H1 (cell line): ENCODE results near the gene RPS6KA2. TPM values are rescaled to one million over a fixed set of nuclear protein-coding genes. Genes with fewer than 3 reads are reported as not detected.

ENCODE experiments used
- CTCF ChIA-PET: fragments of 300-600 bp; sonication (Branson Sonifier 250); formaldehyde crosslinking; loops from one replicate; lab custom pipeline; 2021; ENCODE audit not compliant: partially characterized antibody; lab: Charles Lee
- POLR2A ChIA-PET: fragments of 300-600 bp; sonication (Branson Sonifier 250); formaldehyde crosslinking; loops from one replicate; lab custom pipeline; 2021; ENCODE audit warnings: inconsistent platforms; ENCODE audit not compliant: partially characterized antibody; lab: Charles Lee
- DNase-seq, 2 experiments: peaks; one replicate each; pipeline versions ENCODE4 v3.0.0 to v3.0.0-alpha.2; 2010 to 2022; ENCODE audit warnings: low spot score in 2 of 2, low read depth in 1 of 2, mixed read lengths in 1 of 2
- FAIRE-seq: peaks from 2 replicates; lab custom pipeline; 2011; peaks lifted over from hg19 to GRCh38; lab: Jason Lieb, UNC
- H2AFZ ChIP-seq: 2 replicates; pipeline ENCODE4 v1.8.1; 2012; ENCODE audit warnings: low read length, inconsistent platforms
- H2AK5ac ChIP-seq: 2 replicates; pipeline ENCODE4 v1.6.1; 2013; ENCODE audit warnings: low read depth, low read length
- H2BK120ac ChIP-seq: replicated peaks from 2 replicates; pipeline ENCODE3; 2013; ENCODE audit warnings: low read depth, low read length, inconsistent platforms
- H2BK12ac ChIP-seq: 2 replicates; pipeline ENCODE4 v1.6.1; 2013; ENCODE audit warnings: low read depth, low read length
- H2BK15ac ChIP-seq: 2 replicates; pipeline ENCODE4 v1.6.1; 2013; ENCODE audit warnings: low read length
- H2BK20ac ChIP-seq: 2 replicates; pipeline ENCODE4 v1.6.1; 2013; ENCODE audit warnings: low read length
- H2BK5ac ChIP-seq: 2 replicates; pipeline ENCODE4 v1.6.1; 2013; ENCODE audit warnings: low read depth, low read length
- H3K14ac ChIP-seq: 2 replicates; pipeline ENCODE4 v1.6.1; 2013; ENCODE audit warnings: inconsistent platforms; ENCODE audit not compliant: insufficient read length
- H3K18ac ChIP-seq: 2 replicates; pipeline ENCODE4 v1.6.1; 2013; ENCODE audit warnings: low read length; ENCODE audit errors: extremely low read depth
- H3K23ac ChIP-seq: 2 replicates; pipeline ENCODE4 v1.6.1; 2013; ENCODE audit warnings: inconsistent platforms; ENCODE audit not compliant: insufficient read length
- H3K23me2 ChIP-seq: 2 replicates; pipeline ENCODE4 v1.6.1; 2013; ENCODE audit warnings: low read depth, low read length
- H3K27ac ChIP-seq: 2 replicates; pipeline ENCODE4 v1.6.1; 2011; ENCODE audit warnings: low read depth, low read length, inconsistent platforms
- H3K27me3 ChIP-seq, 4 experiments: replicated peaks in 1 of 4; 1 replicate in 1 of 4; 2 replicates in 3 of 4; pipeline versions ENCODE4 v1.6.1 to v1.8.1; 2011 to 2013; ENCODE audit warnings: low read length in 3 of 4, mild to moderate bottlenecking in 3 of 4, inconsistent platforms in 2 of 4, mixed read lengths in 2 of 4, moderate library complexity in 1 of 4; ENCODE audit not compliant: control insufficient read depth in 3 of 4, insufficient read depth in 3 of 4; ENCODE audit errors: extremely low read depth in 1 of 4
- H3K36me3 ChIP-seq, 4 experiments: 2 replicates each; pipeline versions ENCODE4 v1.6.1 to v1.8.1; 2011 to 2013; ENCODE audit warnings: mild to moderate bottlenecking in 4 of 4, low read length in 3 of 4, moderate library complexity in 2 of 4, control low read depth in 1 of 4, inconsistent platforms in 1 of 4; ENCODE audit not compliant: insufficient read depth in 4 of 4, control insufficient read depth in 2 of 4
- H3K4ac ChIP-seq: replicated peaks from 2 replicates; pipeline ENCODE3; 2013; ENCODE audit warnings: low read length, low read depth, mixed read lengths, inconsistent platforms; ENCODE audit not compliant: insufficient read length
- H3K4me1 ChIP-seq, 4 experiments: replicated peaks in 1 of 4; 1 replicate in 1 of 4; 2 replicates in 3 of 4; pipeline versions ENCODE4 v1.6.1 to v1.8.1; 2011 to 2013; ENCODE audit warnings: low read length in 3 of 4, inconsistent platforms in 2 of 4, mixed read lengths in 1 of 4; ENCODE audit not compliant: insufficient read depth in 4 of 4, control insufficient read depth in 3 of 4
- H3K4me2 ChIP-seq, 2 experiments: 2 replicates each; pipeline versions ENCODE4 v1.6.1 to v1.8.1; 2011 to 2013; ENCODE audit warnings: low read depth in 2 of 2, low read length in 2 of 2, control low read depth in 1 of 2, inconsistent platforms in 1 of 2, mild to moderate bottlenecking in 1 of 2; ENCODE audit not compliant: insufficient read depth in 1 of 2
- H3K4me3 ChIP-seq, 4 experiments: fragments of 200-600, 300-600 bp in 1 of 4; sonication (generic), shearing (Covaris generic), sonication (Bioruptor Twin) in 1 of 4; 2 replicates each; pipeline versions ENCODE4 v1.5.1 to v1.8.1; 2011 to 2016; ENCODE audit warnings: low read length in 4 of 4, low read depth in 3 of 4, control low read depth in 2 of 4, inconsistent platforms in 2 of 4, mild to moderate bottlenecking in 2 of 4, mixed read lengths in 1 of 4, moderate library complexity in 1 of 4; ENCODE audit not compliant: insufficient read depth in 2 of 4; ENCODE audit errors: extremely low read depth in 1 of 4
- H3K56ac ChIP-seq: replicated peaks from 2 replicates; pipeline ENCODE3; 2013; ENCODE audit warnings: low read depth, mild to moderate bottlenecking, mixed read lengths, low read length, inconsistent platforms; ENCODE audit not compliant: insufficient read length
- H3K79me1 ChIP-seq: 2 replicates; pipeline ENCODE4 v1.6.1; 2013; ENCODE audit warnings: low read depth, low read length, control low read depth
- H3K79me2 ChIP-seq, 2 experiments: 2 replicates each; pipeline versions ENCODE4 v1.6.1 to v1.8.1; 2012 to 2013; ENCODE audit warnings: low read length in 2 of 2, mild to moderate bottlenecking in 2 of 2, inconsistent platforms in 1 of 2; ENCODE audit not compliant: insufficient read depth in 2 of 2, control insufficient read depth in 1 of 2
- H3K9ac ChIP-seq, 4 experiments: replicated peaks in 1 of 4; 1 replicate in 1 of 4; 2 replicates in 3 of 4; pipeline versions ENCODE4 v1.6.1 to v1.8.1; 2011 to 2013; ENCODE audit warnings: low read depth in 3 of 4, low read length in 3 of 4, control low read depth in 2 of 4, mild to moderate bottlenecking in 2 of 4, moderate library complexity in 2 of 4, inconsistent platforms in 1 of 4; ENCODE audit errors: extremely low read depth in 1 of 4
- H3K9me3 ChIP-seq, 2 experiments: 2 replicates each; pipeline versions ENCODE4 v1.6.1 to v1.8.1; 2012 to 2013; ENCODE audit warnings: mild to moderate bottlenecking in 2 of 2, moderate library complexity in 2 of 2, control low read depth in 1 of 2, inconsistent platforms in 1 of 2, low read depth in 1 of 2, low read length in 1 of 2, mixed read lengths in 1 of 2; ENCODE audit not compliant: insufficient read depth in 2 of 2
- H4K20me1 ChIP-seq, 2 experiments: replicated peaks in 1 of 2; 2 replicates each; pipeline versions ENCODE3 to v1.8.1; 2011 to 2013; ENCODE audit warnings: inconsistent platforms in 2 of 2, low read length in 2 of 2, mild to moderate bottlenecking in 1 of 2; ENCODE audit not compliant: insufficient read depth in 2 of 2, control insufficient read depth in 1 of 2
- H4K5ac ChIP-seq: 2 replicates; pipeline ENCODE4 v1.6.1; 2013; ENCODE audit warnings: low read length, low read depth, mixed read lengths, inconsistent platforms; ENCODE audit not compliant: insufficient read length
- H4K8ac ChIP-seq: 2 replicates; pipeline ENCODE4 v1.8.0; 2013; ENCODE audit warnings: mild to moderate bottlenecking, moderate library complexity, low read length, inconsistent platforms; ENCODE audit not compliant: insufficient read depth; ENCODE audit errors: extremely low read depth
- H4K91ac ChIP-seq: replicated peaks from 2 replicates; pipeline ENCODE3; 2013; ENCODE audit warnings: low read length, mixed read lengths, inconsistent platforms; ENCODE audit not compliant: insufficient read length
- BCL11A ChIP-seq, 2 experiments: IDR thresholded peaks; one replicate each; pipeline ENCODE4 v1.6.1; 2011; ENCODE audit warnings: low read depth in 2 of 2, low read length in 2 of 2, mild to moderate bottlenecking in 2 of 2
- CREB1 ChIP-seq: IDR thresholded peaks from 2 replicates; pipeline ENCODE4 v1.6.1; 2012; ENCODE audit warnings: inconsistent platforms
- CTCF ChIP-seq, 3 experiments: IDR thresholded peaks; 1 replicate in 2 of 3; 2 replicates in 1 of 3; pipeline versions ENCODE4 v1.5.1 to v1.6.1; 2011; ENCODE audit warnings: low read length in 3 of 3, mild to moderate bottlenecking in 3 of 3, inconsistent platforms in 2 of 3, low read depth in 1 of 3, moderate library complexity in 1 of 3; ENCODE audit not compliant: insufficient read depth in 1 of 3; ENCODE audit errors: control extremely low read depth in 1 of 3
- EZH2 ChIP-seq: fragments of 200-600 bp; sonication (generic); IDR thresholded peaks from 2 replicates; pipeline ENCODE4 v1.7.1; 2012; ENCODE audit warnings: low read depth, mild to moderate bottlenecking, moderate library complexity, low read length, inconsistent platforms; ENCODE audit not compliant: severe bottlenecking
- NANOG ChIP-seq: IDR thresholded peaks from 2 replicates; pipeline ENCODE4 v1.6.1; 2011; ENCODE audit warnings: low read length, low read depth, mild to moderate bottlenecking, inconsistent platforms; ENCODE audit not compliant: insufficient read depth, poor library complexity, severe bottlenecking
- SIN3A ChIP-seq, 2 experiments: IDR thresholded peaks in 1 of 2; conservative IDR thresholded peaks in 1 of 2; 2 replicates each; pipeline ENCODE4 v1.6.1; 2011 to 2012; ENCODE audit warnings: low read length in 2 of 2, improper control_type of control experiment in 1 of 2, low read depth in 1 of 2, mild to moderate bottlenecking in 1 of 2
- SP2 ChIP-seq: IDR thresholded peaks from 2 replicates; pipeline ENCODE4 v1.6.1; 2012; ENCODE audit warnings: mild to moderate bottlenecking, low read length, inconsistent platforms
- SUZ12 ChIP-seq: fragments of 200-600 bp; sonication (generic); IDR thresholded peaks from 2 replicates; pipeline ENCODE4 v1.6.1; 2012; ENCODE audit warnings: mild to moderate bottlenecking, inconsistent platforms, low read length, moderate library complexity, mixed read lengths
- TCF12 ChIP-seq: IDR thresholded peaks from 2 replicates; pipeline ENCODE4 v1.6.1; 2011; ENCODE audit warnings: low read depth, mild to moderate bottlenecking, low read length
- WGBS, 2 experiments: shearing (Covaris generic) in 1 of 2; methylation state at CpG; one replicate each; pipeline versions ENCODE4 v1.1.6 to v1.1.7; 2013 to 2015; ENCODE audit warnings: low lambda C conversion rate in 2 of 2, mixed read lengths in 2 of 2, inconsistent platforms in 1 of 2, low coverage in 1 of 2, missing lambda C conversion rate in 1 of 2; ENCODE audit not compliant: insufficient replicate concordance in 2 of 2, insufficient coverage in 1 of 2, insufficient read length in 1 of 2; ENCODE audit errors: extremely low coverage in 1 of 2, missing lambda C conversion rate in 1 of 2; 5-methylcytosine and 5-hydroxymethylcytosine counted together
- polyA plus RNA-seq, 7 experiments: library from polyadenylated mRNA; depleted of rRNA in 3 of 7; stranded (reverse) in 5 of 7; unstranded in 2 of 7; fragments of >200 nt in 5 of 7; fragments of 200-250 nt in 2 of 7; gene quantifications; 1 replicate in 5 of 7; 2 replicates in 1 of 7; 4 replicates in 1 of 7; pipeline versions ENCODE4 v1.2.1 to v1.2.3, GENCODE V29; 2011 to 2013; ENCODE audit warnings: missing spikeins in 2 of 7, mixed read lengths in 2 of 7
- total RNA-seq: library from RNA; stranded (reverse); fragmentation: NEBNext Ultra II Directional; extraction: Animal tissue kit (Norgen Biotek cat#: 25700); gene quantifications from 2 replicates; pipeline ENCODE4 v1.2.1, GENCODE V29; 2021

Gene RPS6KA2
- total and polyA plus RNA-seq, 2 of the 8 experiments (the other 6 are each of a cell fraction or from before 2014, with no cell fraction given) = 8.8 to 25.7 TPM

DNA sequence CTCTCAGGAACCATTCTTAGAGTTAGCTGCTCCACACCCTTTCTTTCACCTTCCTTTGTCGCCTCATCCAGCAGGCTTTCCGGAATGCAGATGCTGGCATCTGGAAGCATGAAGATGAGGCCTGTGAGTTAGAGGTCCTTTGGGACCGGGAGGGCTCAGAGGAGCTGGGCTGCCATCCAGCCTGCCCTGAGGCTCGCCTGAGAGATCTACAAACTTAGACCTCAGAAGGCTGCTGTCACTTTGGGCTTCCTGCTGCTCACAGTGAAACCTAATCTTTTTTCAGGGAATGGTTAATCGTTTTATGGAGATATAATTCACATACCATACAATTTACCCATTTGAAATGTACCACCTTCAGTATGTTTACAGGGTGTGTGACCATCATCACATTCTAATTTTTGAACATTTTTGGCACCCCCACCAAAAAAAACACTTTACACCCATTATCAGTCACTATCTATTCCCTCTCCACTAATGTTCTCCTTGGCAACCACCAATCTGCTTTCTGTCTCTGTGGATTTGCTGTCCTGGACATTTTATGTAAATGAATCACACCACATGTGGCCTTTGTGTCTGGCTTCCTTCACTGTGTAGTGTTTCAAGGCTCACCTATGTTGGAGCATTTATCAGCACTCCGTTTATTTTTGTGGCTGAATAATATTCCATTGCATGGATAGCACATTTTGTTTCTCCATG lies 224.3 kb downstream of the RPS6KA2 start:
- DNase-seq = peak in 1 of 2 experiments; percentile 37
- FAIRE-seq = no peak
- CTCF ChIA-PET = no interaction called here

More for the DNA sequence above, 224.3 kb downstream of the RPS6KA2 start:
- H3K9ac ChIP-seq = no peak overlapping the region
- no peaks in the 10 kb centered on the region for H3K79me2 ChIP-seq
- H3K23me2 ChIP-seq = no peaks in the 10 kb centered on the region
- no peak overlapping the region for H2BK12ac ChIP-seq
- H3K9me3 ChIP-seq = peaks cover 0 to 4% of the 10 kb centered on the region in 2 experiments; a peak in 2 of 4 replicates
- H4K20me1 ChIP-seq = no peaks in the 10 kb centered on the region
- no peak overlapping the region for H2BK5ac ChIP-seq
- no peak overlapping the region for H3K27ac ChIP-seq
- H3K27me3 ChIP-seq = no peaks in the 10 kb centered on the region
- H3K79me1 ChIP-seq = 0 out of 2 replicates have a peak, but pooled peaks cover 2% of the 10 kb centered on the region
- no peak overlapping the region for H2BK15ac ChIP-seq
- H3K23ac ChIP-seq = no peak overlapping the region
- no peak overlapping the region for H3K18ac ChIP-seq
- no peak overlapping the region for H2BK120ac ChIP-seq
- H4K8ac ChIP-seq = no peak overlapping the region
- H3K36me3 ChIP-seq = no peaks in the 10 kb centered on the region
- no peak overlapping the region for H2AFZ ChIP-seq
- no peak overlapping the region for H3K56ac ChIP-seq
- no peak overlapping the region for H3K14ac ChIP-seq
- no peak overlapping the region for H4K91ac ChIP-seq
- no peak for TF ChIP-seq SIN3A (conservative IDR thresholded peaks at IDR 0.05 in 1 of 2, IDR thresholded peaks at IDR 0.05 in 1 of 2; ENCODE audit: low read depth in 1 of 2, low read length in 2 of 2)
- no peak for TF ChIP-seq TCF12
- TF ChIP-seq NANOG = no peak
- no peak for TF ChIP-seq CREB1
- no peak for TF ChIP-seq CTCF (IDR thresholded peaks at IDR 0.05; ENCODE audit: control extremely low read depth in 1 of 3, insufficient read depth in 1 of 3, low read depth in 1 of 3, low read length in 3 of 3)
- no peak for TF ChIP-seq BCL11A (IDR thresholded peaks at IDR 0.05; ENCODE audit: low read depth in 2 of 2, low read length in 2 of 2)
- no peak for TF ChIP-seq SUZ12
- TF ChIP-seq EZH2 = no peak
- TF ChIP-seq SP2 = no peak
- TF ChIP-seq, all 59 proteins: peak for 0
- H2BK20ac ChIP-seq = no peak overlapping the region
- no peak overlapping the region for H3K4me3 ChIP-seq
- H3K4me2 ChIP-seq = no peak overlapping the region
- 78% methylated on average over 6 of the region's 6 CpGs; no CpG with 5 or more reads in 1 of the 2 experiments for WGBS, 2 experiments
- H2AK5ac ChIP-seq = no peak overlapping the region
- H4K5ac ChIP-seq = no peak overlapping the region
- POLR2A ChIA-PET = no interaction called here
- peaks cover 0 to 3% (median 2%) of the 10 kb centered on the region in 4 experiments; a peak in 3 of 7 replicates for H3K4me1 ChIP-seq
- H3K4ac ChIP-seq = no peak overlapping the region
